Activated CD4-positive, alpha-beta T cell treated with anti-CD3 and anti-CD28 coated beads for 36 hours (primary cell): ENCODE data around the gene TANGO6. TPM values are rescaled to one million over a fixed set of nuclear protein-coding genes. Genes with fewer than 3 reads are reported as not detected.
"Not testable (repeated sequence)": the region's sequence is repeated elsewhere in the genome, so short reads cannot be mapped to it uniquely, and the experiment has no call there.

Experiments
- ATAC-seq: fragments of 200-7000 bp; cut with Tn5 transposase; one replicate; pipeline ENCODE4 v1.10.0; 2021; ENCODE audit warnings: mild to moderate bottlenecking, moderate library complexity
- CTCF ChIA-PET: fragments of 350-600 bp; sonication (Branson Sonifier 250); formaldehyde crosslinking; loops from one replicate; lab custom pipeline; 2021; ENCODE audit warnings: antibody characterized with exemption; lab: Charles Lee
- POLR2A ChIA-PET: fragments of 350-600 bp; sonication (Branson Sonifier 250); formaldehyde crosslinking; loops from one replicate; lab custom pipeline; 2021; ENCODE audit warnings: antibody characterized with exemption, inconsistent platforms; lab: Charles Lee
- DNase-seq: peaks from one replicate; pipeline ENCODE4 v3.0.0-alpha.2; 2020
- H3K27ac Mint-ChIP-seq: one replicate; pipeline ENCODE4 v1.8.0; 2021; ENCODE audit warnings: mixed read lengths
- H3K27me3 Mint-ChIP-seq: one replicate; pipeline ENCODE4 v1.8.0; 2021; ENCODE audit warnings: mixed read lengths
- H3K36me3 Mint-ChIP-seq: one replicate; pipeline ENCODE4 v1.8.0; 2021; ENCODE audit warnings: low read depth, mixed read lengths
- H3K4me1 Mint-ChIP-seq: one replicate; pipeline ENCODE4 v1.8.0; 2021; ENCODE audit warnings: mixed read lengths
- H3K4me3 Mint-ChIP-seq: one replicate; pipeline ENCODE4 v1.8.0; 2021; ENCODE audit warnings: mild to moderate bottlenecking, moderate library complexity, mixed read lengths
- H3K9me3 Mint-ChIP-seq: one replicate; pipeline ENCODE4 v1.8.0; 2021; ENCODE audit warnings: low read depth, mixed read lengths
- intact Hi-C, 2 experiments: fragments of 100-400 bp; cut with DNase I in 1 of 2; cut with micrococcal nuclease in 1 of 2; formaldehyde crosslinking; loops; one replicate each; pipeline versions ENCODE4 v1.14.2 to v1.15.1; 2022 to 2024; cut with DNase I, micrococcal nuclease
- total RNA-seq, 2 experiments: library from RNA; stranded (reverse); gene quantifications; one replicate each; pipeline ENCODE4 v1.2.3, GENCODE V29; 2021

TANGO6 gene
- total RNA-seq, 2 experiments from 2014 or later = 29.7 to 31.2 TPM

DNA sequence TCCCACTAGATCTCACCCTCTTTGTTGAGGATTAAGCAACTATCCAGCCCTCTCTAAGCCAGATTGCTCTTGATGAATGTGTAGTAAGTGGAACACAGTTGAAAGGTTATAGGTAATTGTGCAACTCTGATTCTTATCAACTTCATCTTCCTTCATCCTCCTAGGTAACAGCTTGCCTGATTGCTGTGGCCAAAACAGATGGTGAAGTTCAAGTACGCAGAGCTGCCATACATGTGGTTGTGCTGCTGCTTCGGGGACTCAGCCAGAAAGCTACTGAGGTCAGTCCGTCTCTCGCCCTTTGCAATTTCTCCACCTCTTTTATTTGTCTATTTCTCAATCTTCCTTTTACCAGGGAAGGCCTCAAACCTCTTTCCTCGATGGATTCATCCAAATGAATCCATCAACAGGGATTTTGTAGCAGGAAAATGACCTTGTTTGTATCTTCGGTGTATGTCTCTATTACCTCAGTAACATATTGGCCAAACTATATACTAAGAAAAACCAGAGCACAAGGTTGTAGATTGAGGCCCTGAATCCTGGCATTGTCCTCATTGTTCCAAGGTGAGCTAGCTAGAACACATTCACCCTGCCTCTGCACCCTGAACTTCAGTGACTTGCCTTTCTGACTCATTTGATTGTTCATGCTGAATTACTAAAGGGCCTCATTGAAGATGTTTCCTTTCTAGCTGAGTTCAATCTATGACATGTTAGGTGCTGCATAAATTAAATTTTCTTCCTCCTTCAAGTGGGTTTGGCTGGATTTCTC is 197.0 kb downstream of the TANGO6 start:
- Mint-ChIP-seq H3K4me3 (no peak overlapping the region), H3K4me1 (no peaks in the 10 kb centered on the region), H3K36me3 (peaks cover 39% of the 10 kb centered on the region), H3K27ac (no peak overlapping the region), H3K9me3 (no peaks in the 10 kb centered on the region), H3K27me3 (no peaks in the 10 kb centered on the region)
- intact Hi-C loops = no loop called here
- ATAC-seq = peak; percentile 36
- POLR2A ChIA-PET = no interaction called here
- CTCF ChIA-PET = no interaction called here
- no peak for DNase-seq

DNA sequence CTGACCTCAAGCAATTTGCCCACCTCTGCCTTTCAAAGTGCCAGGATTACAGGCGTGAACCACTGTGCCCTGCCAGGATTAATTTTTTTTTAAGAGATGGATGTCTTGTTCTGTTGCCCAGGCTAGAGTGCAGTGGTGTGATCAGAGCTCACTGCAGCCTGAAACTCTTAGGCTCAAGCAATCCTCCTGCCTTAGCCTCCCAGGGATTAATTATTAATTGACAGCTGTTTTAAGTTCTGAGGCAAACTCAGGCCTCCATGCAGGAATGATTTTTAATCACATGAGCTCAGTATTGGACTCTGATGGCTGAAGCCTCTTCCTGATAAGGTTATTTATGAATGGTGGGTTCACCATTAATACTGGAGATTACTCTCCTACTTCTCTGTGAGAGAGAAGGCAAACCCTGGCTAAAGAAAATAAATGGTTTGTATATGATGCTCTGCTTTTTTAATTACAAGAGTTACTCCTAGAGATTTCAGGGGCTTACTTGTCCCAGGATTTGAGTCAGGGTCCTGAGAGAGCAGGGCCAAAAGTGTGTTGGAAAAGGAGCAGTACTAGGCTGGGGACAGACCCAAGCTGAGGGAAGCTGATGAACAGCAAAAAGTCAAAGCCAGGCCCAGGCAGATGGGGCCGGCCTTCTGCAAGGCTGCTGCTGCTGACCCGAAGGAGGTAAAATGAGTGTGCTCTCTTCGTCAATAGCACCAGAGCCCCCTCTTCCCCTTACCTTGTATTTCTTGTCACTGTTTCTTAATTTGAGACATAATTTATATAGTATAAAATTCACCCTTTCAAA is 205.2 kb downstream of the TANGO6 start:
- no peak for DNase-seq
- no peak for ATAC-seq
- Mint-ChIP-seq H3K27me3 (no peaks in the 10 kb centered on the region), H3K27ac (no peak overlapping the region), H3K4me3 (no peak overlapping the region), H3K36me3 (peaks cover 8% of the 10 kb centered on the region), H3K9me3 (no peaks in the 10 kb centered on the region), H3K4me1 (no peaks in the 10 kb centered on the region)
- ChIA-PET POLR2A (no interaction called here), CTCF (no interaction called here)
- intact Hi-C loops = no loop called here

DNA sequence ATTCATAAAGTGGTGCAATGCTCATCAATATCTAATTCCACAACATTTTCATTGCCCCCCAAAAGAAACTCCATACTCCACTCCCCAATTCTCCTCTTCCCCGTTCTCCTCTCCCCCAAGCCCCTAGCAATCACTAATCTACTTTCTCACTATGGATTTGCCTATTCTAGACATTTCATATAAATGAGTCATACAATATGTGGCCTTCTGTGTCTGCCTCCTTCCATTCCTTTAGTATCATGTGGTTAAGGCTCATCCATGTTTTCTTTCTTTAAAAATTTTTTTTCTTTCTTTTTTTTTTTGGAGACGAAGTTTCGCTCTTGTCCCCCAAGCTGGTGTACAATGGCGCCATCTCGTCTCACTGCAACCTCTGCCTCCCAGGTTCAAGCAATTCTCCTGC is 205.8 kb downstream of the TANGO6 start:
- ChIA-PET CTCF (no interaction called here), POLR2A (no interaction called here)
- H3K27ac Mint-ChIP-seq = no peak overlapping the region
- ATAC-seq = no peak
- H3K9me3 Mint-ChIP-seq = no peaks in the 10 kb centered on the region
- intact Hi-C loops = no loop called here
- no peaks in the 10 kb centered on the region for H3K4me1 Mint-ChIP-seq
- no peak for DNase-seq
- no peaks in the 10 kb centered on the region for H3K27me3 Mint-ChIP-seq
- no peak overlapping the region for H3K4me3 Mint-ChIP-seq
- peaks cover 5% of the 10 kb centered on the region for H3K36me3 Mint-ChIP-seq

DNA sequence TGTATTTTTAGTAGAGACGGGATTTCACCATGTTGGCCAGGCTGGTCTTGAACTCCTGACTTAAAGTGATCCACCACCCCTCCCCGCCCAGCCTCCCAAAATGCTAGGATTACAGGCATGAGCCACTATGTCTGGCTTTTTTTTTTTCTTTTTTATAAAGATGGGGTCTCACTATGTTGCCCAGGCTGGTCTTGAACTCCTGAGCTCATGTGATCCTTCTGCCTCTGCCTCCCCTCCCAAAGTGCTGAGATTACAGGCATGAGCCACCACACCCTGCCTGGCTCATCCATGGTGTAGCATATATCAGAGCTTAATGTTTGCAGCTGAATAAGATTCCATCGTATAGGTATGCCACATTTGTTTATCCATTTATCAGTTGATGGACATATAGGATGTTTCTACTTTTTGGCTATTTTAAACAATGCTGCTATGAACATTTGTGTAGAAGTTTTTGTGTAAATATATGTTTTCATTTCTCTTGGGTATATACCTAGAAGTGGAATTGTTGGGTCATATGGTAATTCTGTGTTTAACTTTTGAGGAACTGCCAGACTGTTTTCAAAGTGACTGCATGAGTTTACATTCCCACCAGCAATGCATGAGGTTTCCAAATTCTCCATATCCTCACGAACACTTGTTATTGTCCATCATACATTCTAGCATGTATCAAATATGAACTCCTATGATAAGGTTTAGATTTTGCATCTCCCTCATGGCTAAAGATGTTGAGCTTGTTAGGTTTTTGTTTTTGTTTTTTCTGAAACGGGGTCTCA is 206.5 kb downstream of the TANGO6 start:
- H3K27ac Mint-ChIP-seq = no peak overlapping the region
- intact Hi-C loops = no loop called here
- H3K27me3 Mint-ChIP-seq = no peaks in the 10 kb centered on the region
- ChIA-PET POLR2A (interaction anchor here (0.6 kb wide), 1 partner anchor 24 kb away, joined by 3 read pairs; no protein-coding TSS in a partner anchor), CTCF (no interaction called here)
- H3K4me1 Mint-ChIP-seq = no peaks in the 10 kb centered on the region
- DNase-seq = no peak
- no peaks in the 10 kb centered on the region for H3K9me3 Mint-ChIP-seq
- H3K4me3 Mint-ChIP-seq = no peak overlapping the region
- peaks cover 5% of the 10 kb centered on the region for H3K36me3 Mint-ChIP-seq
- no peak for ATAC-seq

DNA sequence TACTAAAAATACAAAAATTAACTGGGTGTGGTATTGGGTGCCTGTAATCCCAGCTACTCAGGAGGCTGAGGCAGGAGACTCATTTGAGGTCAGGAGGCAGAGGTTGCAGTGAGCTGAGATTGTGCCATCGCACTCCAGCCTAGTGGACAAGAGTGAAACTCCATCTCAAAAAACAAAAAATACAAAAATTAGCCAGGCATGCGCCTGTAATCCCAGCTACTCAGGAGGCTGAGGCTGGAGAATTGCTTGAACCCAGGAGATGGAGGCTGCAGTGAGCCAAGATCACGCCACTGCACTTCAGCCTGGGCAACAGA is 208.1 kb downstream of the TANGO6 start:
- H3K4me1 Mint-ChIP-seq, ATAC-seq, H3K9me3 Mint-ChIP-seq, DNase-seq, H3K27me3 Mint-ChIP-seq, H3K4me3 Mint-ChIP-seq, H3K27ac Mint-ChIP-seq, H3K36me3 Mint-ChIP-seq, intact Hi-C loops: not testable (repeated sequence)
- ChIA-PET POLR2A (interaction anchor here (0.6 kb wide), 1 partner anchor 96 kb away, joined by 4 read pairs; no protein-coding TSS in a partner anchor), CTCF (interaction anchor here (0.6 to 0.7 kb wide), 2 partner anchors 98 to 156 kb away, joined by 3 read pairs; no protein-coding TSS in a partner anchor)

DNA sequence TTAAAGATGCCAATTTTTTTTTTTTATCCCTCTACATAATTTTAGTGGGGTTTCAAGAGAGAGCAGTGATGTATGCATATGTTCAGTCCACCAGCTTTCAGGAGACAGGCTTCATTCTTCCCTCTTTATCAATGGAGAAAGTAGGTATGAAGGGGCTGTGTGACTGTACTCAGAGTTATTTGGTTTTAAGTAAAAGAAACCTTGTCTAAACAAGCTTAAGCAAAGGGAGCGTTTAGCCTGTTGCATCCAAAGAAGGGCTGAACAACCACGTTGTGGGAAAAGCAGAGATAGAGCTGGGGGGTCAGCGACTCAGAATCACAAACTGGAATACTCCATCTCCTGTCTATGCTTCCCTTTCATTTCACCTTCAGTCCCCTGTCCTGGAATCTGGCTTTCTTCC is 211.7 kb downstream of the TANGO6 start:
- H3K4me1 Mint-ChIP-seq = no peaks in the 10 kb centered on the region
- no peak overlapping the region for H3K27ac Mint-ChIP-seq
- ChIA-PET POLR2A (interaction anchor here (0.5 kb wide), 1 partner anchor 120 kb away, joined by 9 read pairs; no protein-coding TSS in a partner anchor), CTCF (no interaction called here)
- H3K9me3 Mint-ChIP-seq = no peaks in the 10 kb centered on the region
- no peaks in the 10 kb centered on the region for H3K27me3 Mint-ChIP-seq
- H3K36me3 Mint-ChIP-seq = peaks cover 2% of the 10 kb centered on the region
- no peak for ATAC-seq
- intact Hi-C loops = no loop called here
- DNase-seq = no peak
- H3K4me3 Mint-ChIP-seq = no peak overlapping the region

DNA sequence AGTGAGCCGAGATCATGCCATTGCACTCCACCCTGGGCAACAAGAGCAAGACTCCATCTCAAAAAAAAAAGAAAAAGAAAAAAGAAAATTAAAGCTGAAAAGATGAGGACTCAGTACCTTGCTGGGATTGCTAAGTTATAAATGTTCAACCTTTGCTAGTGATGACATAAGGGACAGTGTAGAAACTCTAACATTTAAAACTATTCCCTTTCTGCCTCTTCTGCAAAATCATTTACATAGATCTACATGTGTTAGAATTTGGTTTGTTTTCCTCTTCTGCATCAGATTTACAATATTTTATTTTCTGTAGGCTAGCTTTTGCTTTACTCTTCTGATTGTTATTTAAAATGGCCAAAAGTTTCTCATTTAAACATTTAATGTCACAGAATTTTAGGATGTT is 212.6 kb downstream of the TANGO6 start:
- intact Hi-C loops = no loop called here
- ChIA-PET CTCF (interaction anchor here (0.7 kb wide), 1 partner anchor 15 kb away, joined by 3 read pairs; no protein-coding TSS in a partner anchor), POLR2A (no interaction called here)
- ATAC-seq (no peak), DNase-seq (no peak)
- Mint-ChIP-seq H3K9me3 (no peaks in the 10 kb centered on the region), H3K27ac (no peak overlapping the region), H3K36me3 (no peaks in the 10 kb centered on the region), H3K4me1 (no peaks in the 10 kb centered on the region), H3K27me3 (no peaks in the 10 kb centered on the region), H3K4me3 (no peak overlapping the region)

DNA sequence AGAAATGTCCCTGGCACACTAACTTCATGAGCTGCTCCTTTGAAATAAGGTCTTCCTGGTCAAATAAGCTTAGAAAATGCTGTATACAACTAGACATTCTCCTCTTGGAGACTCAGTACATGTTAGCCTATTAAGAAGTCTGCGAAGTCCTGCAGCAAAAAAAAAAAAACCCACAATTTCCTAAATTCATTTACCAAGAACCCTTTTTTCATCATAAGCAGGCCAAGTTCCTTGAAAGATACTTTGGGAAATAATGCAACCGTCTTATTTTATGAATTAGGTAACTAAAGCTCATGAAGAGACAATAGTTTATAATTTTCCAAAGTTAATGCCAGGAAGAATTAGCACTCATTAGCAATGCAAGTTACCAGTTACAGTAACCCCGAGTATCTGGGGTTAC is 213.1 kb downstream of the TANGO6 start:
- ATAC-seq = no peak
- H3K27me3 Mint-ChIP-seq = no peaks in the 10 kb centered on the region
- no peaks in the 10 kb centered on the region for H3K9me3 Mint-ChIP-seq
- intact Hi-C loops = no loop called here
- H3K4me3 Mint-ChIP-seq = no peak overlapping the region
- no peak overlapping the region for H3K27ac Mint-ChIP-seq
- ChIA-PET POLR2A (no interaction called here), CTCF (no interaction called here)
- H3K4me1 Mint-ChIP-seq = no peaks in the 10 kb centered on the region
- no peaks in the 10 kb centered on the region for H3K36me3 Mint-ChIP-seq
- DNase-seq = no peak

DNA sequence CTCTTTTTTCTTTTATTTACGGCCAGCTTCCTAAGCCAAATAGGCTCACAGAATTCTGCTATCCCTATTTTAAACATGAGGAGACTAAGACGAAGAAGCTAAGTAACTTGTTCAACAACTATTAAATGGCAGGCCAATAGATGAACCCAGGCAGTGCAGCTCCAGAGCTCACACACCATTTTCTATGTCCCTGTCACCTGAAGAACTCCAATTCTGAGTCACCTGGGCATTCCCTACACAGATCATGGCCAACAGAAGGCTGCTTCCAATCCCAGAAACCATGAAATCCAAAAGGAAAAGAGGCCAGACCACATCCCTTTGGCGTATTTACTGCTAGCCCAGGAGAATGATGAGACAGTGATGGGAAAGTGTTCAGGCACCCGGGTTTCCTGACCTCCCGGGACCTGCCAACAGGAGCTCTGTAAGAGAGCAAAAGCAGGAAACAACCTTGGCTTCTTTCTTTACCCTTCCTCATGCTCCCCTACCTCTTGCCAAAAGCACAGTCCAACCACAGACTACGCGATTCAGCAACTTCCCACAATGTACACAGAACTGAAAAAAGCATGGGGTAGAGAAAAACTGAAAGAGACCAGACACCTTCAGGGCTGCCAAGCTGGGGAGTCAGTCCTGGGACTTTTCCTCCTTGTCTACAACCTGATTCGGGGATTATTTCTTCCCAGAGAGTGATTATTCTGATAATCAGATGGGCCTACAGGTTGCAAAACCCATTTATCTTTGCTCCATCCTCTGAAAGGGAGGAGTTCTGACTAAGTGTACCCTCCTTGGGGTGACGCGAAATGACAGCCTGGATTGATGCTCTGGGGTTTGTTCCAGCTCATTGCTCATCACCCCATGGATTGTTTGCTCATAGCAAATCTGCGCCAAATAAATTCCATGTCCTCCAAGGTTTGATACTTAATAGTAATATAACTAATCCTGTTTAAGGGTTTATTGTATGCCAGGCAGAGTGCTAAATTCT is 214.4 kb downstream of the TANGO6 start:
- intact Hi-C loops = no loop called here
- Mint-ChIP-seq H3K4me1 (no peaks in the 10 kb centered on the region), H3K27me3 (no peaks in the 10 kb centered on the region), H3K4me3 (no peak overlapping the region), H3K36me3 (peaks cover 2% of the 10 kb centered on the region), H3K27ac (no peak overlapping the region), H3K9me3 (no peaks in the 10 kb centered on the region)
- no peak for ATAC-seq
- ChIA-PET CTCF (interaction anchor here (1.0 kb wide), 1 partner anchor 530 kb away, joined by 3 read pairs; no protein-coding TSS in a partner anchor), POLR2A (interaction anchor here (0.6 kb wide), 1 partner anchor 25 kb away, joined by 3 read pairs; no protein-coding TSS in a partner anchor)
- no peak for DNase-seq

DNA sequence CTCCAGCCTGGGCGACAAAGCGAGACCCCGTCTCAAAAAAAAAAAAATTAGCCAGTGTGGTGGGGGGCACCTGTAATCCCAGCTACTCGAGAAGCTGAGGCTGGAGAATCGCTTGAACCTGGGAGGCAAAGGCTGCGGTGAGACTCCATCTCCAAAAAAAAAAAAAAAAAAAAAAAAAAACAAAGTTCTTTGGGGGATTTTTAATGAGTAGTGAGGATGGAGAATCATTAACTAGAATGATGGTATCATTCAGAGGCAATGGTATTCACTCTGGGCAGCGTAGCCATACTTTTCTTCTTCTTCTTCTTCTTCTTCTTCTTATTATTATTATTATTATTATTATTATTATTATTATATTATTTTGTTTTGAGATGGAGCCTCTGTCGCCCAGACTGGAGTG is 220.2 kb downstream of the TANGO6 start:
- H3K4me1 Mint-ChIP-seq, CTCF ChIA-PET, intact Hi-C loops, ATAC-seq, POLR2A ChIA-PET, H3K36me3 Mint-ChIP-seq, DNase-seq, H3K27ac Mint-ChIP-seq, H3K4me3 Mint-ChIP-seq, H3K27me3 Mint-ChIP-seq, H3K9me3 Mint-ChIP-seq: not testable (repeated sequence)
